ENCODE measurements around the gene HOXA3.

HOXA3 gene

DNA sequence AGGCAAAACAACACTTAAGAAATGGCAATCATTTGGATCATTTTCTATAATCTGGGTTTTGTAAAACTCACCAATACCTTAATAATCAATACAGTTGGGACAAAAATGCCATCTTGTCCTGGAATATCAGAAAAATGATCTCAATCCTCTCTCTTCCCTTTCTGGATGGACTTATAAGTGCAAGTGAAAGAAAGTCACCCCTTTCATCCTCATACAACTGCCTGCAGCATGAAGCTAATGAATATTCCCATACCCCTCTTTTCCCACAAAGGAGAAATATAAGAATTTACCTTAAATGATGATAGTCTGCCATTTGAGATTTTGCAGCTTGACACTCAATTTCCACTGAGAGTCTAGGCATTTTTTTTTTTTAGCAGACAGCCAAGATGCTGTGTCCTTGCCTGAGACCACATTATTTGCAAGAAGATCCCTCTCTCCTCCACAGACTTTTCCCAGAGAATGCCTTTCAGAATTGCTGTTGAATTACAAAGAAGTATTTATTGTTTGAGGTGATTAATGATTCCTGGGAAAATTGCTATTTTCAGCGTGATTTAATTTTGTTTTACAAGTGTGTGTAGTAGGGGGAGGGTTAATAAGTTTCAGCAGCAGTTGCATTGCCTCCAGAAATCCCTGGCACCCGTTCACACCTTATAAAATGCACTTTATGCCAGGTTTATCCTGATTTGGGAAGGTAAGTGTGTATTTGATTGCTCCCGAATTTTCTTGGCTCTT, 25.6 kb downstream of the HOXA3 start:
- DNase-seq: no peak

DNA sequence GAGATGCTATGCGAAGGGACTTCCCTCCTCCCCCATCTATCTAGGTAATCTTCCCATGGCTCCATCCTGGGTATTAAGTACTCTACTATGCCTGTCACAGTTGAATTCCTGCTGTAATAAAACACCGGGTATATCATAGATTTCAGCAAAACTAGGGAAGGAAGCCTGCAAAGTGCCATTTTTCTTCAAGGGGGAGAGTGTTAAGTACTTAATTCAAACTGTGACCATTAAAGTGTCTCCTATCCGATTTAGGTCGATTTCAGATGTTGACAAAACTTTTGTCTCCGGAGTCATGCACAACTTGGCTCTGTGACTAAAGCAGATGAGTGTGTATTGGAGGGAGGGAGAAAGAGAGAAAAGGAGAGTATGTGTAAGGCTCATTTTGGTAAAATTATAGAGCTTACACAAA, 26.4 kb downstream of the HOXA3 start:
- DNase-seq: no peak

DNA sequence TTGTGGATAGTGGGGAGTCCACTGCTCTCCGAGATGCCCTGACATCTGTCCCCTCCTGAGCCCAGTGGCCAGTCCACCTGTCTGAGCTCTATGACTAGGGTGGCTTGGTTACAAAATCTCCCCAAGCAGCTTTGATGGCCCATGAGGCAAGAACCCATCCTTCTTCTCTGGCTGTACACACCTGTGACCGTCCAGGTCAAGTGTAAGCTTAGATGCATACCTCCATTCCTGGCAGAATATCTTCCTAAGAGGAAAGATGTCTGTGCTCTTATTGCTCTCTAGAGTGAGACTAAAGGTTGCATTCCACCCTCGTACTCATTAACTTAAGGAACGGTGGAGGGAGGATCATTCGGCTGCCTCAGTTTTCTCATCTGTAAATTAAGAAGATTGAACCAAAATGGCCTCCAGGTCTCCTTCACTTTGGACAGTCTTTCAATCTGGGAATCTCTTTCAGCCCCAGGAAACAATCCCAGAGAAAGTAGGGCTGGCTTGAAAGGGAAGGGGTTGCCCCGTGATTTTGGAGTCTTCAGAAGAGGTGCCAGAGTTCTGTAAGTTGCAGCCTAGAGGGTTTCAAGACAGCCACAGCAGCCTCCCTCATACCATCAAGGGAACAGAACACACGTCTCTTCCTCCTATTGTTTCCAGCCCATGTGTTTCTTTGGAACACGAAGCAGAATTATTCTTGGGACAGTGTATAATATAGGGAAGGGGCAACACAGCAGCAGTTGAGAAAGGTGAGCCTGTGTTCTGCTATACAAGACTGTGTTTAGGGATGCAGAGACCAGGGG, 27.3 kb downstream of the HOXA3 start:
- no peak for DNase-seq

DNA sequence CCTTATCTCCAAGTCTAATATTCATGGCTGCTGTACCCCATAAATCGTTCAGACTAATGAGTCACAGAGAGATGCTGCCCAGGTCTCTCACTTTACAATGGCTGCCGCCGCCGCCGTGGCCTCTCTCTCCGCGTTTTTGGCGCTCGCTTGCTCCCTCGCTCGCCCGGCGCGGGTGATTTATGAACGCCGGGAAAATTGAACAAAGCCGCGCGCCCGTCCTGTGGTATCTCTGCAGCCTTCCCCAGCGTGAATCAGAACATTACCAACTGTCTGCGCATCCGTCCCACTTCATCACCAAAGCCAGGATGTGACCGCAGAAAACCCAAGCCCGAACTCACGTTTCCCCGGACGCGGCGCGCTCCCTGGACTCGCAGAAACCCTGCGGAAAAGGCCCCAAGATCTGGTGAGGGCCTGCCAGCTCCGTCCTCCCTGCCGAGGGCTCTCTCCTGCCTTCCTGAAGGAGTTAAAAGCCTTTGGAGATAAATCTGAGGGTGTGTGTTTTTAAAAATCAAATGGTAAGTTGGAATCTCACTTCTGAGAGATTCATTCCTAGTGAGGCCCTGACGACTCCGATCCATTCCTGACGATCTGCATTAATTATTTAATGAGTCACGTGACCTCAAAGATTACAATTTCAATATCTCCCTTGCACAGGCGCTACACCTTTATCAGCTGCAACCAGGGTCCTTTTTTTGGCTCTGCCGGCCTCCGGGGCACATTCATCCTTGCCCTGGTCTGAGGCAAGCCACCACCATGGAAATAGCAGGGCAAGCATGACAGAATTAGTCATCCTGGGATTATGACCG, 28.1 kb downstream of the HOXA3 start:
- DNase-seq: no peak

DNA sequence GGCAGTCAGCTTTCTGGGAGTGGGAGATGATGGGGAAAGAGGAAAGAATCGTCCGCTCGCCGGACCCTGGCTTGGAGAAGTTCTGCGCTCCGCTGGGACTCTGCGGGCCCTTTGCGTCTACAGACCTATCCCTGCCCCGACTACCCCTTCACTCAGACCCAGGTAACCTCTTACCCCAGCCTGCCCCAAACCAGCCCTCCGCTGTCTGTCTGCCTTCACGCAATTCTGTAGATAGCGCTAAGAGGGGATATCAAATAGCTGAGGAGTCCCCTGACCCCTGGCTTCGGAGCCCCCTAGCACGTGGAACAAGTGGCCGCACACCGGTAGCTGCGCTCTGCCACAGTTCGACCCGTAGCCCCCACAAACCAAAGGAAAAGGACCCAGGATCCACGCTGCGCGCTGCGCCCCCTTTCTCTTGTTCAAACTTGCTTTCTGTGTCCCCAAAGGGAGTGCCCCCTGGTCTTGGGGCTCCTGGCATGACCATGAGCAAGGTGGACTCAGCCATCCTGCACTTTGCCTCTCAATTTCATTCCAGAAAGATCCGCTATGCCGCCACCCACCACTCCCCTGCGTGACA, 28.8 kb downstream of the HOXA3 start:
- DNase-seq: no peak

DNA sequence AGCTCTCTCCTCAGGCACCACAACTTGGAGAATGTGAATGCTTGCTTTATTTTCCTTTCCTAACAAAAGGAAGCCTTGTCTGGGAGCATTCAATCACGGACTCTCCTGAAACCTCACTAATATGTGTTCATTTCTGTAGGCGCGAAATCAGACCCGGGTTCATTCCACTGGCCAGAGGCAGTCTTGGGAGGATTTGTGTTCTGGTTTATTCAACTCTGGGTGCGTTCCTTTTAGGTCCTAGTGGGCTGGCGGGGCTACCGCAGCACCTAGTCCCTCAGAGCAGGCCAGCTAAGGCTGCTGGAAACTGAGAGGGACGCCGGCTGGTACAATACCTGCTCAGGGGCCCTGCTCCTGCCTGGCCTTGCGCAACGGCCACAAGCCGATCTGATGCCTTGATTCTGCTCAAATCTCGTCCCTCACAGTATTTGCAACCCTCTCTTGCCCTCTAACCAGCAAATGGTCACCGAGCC, 29.3 kb downstream of the HOXA3 start:
- DNase-seq: no peak

DNA sequence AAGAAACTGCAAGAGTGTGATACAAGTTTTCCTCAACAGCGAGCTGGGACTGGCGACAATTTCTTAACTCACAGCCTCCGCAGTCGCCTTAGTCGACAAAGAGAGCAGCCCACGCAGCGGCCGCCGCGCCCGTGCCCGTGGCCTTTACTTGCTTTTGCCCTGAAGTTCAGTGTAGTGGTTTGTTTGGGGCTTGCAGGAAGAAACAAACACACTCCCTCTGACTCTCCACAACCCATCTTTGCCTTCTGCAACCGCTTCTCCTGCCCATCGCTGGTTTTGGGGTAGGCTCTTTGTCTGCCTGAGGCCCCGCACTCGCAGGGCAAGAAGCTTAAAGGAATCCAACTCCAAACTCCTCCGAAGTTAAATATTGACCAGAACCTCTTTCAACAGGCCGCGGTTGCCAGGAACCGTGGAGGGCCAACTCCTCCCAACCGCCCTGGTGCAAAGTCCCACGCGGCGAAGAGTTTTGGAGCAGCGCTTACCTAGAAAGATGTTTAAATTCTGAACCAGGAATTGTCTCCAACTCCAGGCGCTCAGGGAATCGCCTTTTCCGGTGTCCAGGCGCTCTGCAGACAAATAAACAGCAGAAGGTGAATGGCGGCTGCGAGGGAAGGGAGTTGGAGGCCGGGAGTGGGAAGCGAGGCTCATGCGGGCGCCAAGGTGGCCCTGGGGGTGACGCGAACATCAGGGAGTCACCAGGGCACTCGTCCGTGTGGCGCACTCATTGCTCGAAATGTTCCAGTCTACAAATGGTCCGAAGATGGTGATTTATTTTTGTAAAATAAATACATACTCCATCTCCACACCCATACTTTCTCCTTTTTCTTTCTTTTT, 30.1 kb downstream of the HOXA3 start:
- no peak for DNase-seq

DNA sequence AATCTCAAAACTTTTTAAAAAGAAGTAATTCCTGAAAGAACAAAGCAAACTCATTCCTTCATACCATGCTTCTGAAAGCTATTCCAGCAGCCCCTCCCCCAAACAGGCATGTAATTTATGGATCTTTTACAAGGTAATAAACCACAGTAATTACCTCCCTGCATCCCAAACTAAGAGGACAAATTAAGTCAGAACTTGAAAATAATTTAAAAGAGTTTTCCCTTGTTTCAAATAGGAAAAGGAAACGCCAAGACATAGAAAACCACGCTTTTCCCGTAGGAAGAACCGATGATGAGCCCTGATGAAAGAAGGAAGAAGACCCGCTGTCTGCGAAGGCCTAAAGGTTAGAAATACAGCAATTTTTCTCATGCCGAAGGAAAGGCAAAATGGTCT, 30.7 kb downstream of the HOXA3 start:
- no peak for DNase-seq

DNA sequence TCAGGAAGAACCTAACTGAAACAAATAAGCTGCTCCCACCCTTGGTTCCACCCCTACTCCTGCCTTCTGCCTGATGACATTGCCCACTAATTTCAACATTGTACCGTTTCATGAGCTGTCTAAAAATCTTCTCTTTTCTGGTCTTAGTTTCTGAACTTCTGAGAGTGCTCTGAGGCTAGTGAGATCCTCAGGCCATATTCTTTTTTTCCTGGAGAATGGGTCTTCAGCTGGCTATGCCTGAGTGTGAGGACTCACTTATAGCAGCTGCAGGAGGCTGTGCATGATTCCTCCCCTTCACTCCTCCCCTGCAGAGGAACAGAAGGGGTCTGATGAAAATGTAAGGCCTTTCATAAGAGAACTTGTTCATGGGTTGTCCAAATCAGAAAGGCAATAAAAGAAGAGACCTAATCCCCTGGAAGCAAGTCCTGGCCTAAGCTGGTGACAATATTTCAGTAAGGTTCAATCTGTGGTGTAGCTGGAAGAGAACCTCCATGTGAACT, 32.9 kb downstream of the HOXA3 start:
- DNase-seq: no peak

DNA sequence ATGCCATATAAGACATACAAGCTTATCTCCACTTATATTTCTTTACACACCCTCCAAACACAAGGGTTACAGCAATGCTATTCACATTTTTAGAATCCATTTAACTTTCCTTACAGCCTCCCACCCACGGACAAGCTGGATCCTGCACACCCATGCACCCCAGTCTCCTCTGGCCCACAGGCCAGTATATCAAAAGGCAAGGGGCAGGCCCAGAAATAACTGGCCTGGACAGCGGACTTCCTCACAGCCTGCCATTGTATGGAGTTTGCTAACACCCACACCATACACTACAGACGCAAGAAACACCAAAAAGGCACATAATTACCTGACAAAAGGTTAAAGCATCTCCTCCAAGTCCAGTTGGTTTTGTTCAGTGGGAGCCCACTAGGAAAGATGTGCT, 33.8 kb downstream of the HOXA3 start:
- no peak for DNase-seq

DNA sequence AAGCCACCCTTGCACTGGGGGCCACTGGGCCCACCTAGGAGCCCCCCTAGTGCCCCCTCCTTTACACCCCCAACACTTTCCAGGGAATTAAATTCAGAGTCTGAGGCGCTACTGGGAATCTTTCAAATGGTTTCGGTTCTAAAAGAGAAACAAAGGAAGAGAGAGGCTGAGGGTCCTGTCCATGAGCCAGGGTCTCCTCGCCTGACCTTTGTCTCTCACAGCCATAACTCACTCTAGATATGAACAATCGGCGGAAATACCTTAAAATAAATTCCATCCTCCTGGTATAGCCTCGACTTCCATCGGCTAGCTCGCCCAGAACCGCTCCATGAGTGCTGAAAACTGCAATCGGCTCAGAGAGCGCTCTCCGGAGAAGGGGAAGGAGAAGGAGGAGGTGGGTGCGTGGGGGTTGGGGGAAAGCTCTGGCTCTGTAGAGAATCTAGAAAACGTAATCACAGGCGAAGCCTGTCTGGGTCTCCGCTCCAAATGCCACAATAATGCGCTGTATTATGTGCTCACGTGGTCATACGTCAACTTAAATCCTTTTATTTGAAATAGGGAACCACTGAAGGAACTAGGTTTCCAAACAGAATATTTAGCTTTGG, 34.4 kb downstream of the HOXA3 start:
- no peak for DNase-seq

DNA sequence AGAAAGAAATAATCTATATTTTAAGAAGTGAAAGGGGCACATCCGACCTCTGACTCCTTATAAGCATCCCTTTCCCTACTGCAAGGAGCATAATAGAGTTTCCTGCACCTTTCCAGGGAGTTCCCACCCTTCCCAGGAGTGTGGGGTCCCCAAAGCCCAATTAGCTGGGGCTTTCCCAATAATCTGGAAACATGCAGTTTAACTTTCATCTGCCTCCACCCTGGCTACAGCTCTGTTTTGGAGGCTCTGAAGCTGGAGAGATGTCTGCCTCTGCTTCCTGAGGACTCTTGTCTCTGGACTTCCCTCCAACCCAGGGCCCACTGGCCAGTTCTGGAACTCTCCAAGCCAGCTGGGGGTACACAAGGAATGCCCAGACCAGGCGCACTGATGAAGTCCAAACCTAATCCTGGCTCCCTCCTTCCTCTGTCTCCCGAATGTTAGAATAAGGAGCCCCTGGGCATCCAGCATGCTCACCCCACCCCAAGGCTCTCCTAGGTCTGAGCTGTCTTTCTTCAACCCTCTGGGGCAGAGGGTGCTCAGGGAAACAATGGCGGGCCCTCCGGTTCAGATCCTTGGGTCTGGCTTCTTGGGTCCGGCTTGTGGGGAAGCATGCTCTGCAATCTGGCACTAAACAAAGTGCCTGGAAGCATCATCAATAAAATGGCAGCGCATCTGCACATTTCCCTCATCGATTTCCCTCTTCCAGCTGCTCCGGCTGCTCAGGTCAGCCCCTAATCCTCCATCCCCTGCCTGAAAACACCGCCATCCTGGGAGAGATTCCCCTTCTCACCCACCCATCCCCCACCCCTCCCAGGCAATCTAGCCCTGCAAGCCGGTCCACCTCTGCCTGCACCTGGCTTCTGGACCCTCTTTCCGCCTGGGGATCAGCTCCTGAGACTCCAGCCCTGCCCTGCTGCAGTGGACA, 35.2 kb downstream of the HOXA3 start:
- no peak for DNase-seq

DNA sequence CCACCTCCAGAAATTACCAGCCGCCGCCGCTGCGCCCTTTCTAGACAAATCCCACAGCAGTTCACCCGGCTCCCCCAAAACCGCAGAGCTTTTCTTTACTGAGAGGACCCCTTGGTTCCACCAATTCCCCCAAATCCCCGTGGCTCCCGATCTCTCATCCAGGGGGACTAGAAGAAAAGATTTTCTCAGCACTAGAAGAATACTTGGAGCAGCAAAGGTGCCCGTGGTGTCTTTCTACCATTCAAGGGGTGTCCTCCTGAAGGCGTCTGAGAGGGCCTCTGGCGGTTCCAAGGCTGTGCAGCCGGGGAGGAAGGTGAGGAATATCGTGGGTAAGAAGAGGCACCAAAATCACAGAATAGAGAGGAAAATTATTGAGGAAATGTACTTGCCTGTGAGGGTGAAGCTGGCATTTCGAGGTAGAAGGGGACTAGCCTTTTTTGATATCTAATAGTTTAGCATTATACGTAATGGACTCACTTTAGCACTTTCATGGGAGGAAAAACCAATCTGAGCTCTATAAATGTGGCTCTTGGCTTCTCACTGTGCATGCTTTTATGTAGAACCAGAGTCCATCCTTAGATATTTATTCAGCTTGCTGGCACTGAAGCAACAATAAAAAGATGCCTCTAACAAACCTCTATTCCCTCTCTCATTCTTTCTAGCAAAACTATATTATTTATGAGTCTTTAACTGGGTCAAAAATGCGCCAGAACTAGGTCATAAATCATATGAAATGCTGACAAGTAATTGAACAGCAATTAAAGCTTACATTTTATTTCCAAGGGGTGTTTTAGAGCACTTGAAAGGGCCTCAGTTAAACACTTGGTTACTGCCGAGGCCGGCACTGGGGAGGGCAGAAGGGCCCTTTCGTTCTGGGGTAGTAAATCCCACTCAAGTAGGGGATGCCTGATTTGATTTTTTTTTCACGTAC, 36.1 kb downstream of the HOXA3 start:
- no peak for DNase-seq

DNA sequence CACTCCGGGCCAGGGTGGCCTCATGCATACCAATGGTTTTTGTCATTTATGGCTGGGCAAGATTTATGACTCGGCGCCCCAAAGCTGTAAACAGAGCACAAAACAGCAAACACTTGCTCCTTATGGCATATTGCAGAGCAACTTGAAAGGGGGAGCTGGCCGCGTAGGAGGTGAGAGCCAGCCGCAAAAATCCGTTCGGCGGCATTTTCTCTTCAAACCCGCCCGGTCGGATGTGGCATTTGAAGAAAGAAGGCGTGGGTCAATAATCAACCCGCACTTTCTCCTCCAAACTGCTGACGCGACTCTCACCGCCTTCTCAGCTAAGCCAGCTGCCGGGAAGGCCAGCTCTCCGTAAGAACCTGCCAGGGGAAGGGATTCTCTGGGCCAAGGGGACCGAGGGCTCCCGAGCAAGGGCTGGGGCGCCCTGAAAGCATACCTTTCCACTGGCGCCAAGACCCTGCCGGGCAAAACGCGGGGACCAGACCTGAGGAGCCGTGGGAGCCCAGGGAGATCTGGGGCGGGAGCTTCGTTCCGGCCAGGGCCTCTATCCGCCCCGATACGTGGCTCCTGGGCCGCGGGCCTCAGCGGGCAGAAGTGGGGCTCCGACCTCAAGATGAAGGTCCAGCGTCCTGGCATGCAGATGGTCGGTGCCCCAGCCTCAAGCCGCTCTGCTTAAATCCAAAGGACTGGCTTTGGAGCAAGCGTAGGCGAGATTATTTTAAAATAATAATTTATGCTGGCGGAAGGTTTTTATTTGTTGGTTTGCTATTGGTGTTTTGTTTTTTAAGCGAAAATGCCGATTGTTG, 37.0 kb downstream of the HOXA3 start:
- no peak for DNase-seq

DNA sequence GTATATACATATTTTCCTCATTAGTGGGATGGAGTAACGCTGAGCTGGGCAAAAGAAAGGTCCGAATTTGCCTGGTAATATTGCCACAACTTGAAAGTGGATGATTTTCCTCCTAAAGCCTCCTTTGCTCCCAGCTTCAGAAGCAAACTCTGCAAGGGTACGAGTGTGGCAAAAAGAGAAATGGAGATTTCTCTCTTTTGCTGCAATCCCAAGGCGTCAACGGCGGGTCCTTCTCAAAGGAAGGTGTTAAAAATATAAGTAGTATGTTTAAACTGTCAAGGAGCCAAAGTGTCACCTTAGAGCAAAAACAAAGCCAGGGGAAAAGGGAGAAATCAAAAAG, 37.5 kb downstream of the HOXA3 start:
- no peak for DNase-seq

DNA sequence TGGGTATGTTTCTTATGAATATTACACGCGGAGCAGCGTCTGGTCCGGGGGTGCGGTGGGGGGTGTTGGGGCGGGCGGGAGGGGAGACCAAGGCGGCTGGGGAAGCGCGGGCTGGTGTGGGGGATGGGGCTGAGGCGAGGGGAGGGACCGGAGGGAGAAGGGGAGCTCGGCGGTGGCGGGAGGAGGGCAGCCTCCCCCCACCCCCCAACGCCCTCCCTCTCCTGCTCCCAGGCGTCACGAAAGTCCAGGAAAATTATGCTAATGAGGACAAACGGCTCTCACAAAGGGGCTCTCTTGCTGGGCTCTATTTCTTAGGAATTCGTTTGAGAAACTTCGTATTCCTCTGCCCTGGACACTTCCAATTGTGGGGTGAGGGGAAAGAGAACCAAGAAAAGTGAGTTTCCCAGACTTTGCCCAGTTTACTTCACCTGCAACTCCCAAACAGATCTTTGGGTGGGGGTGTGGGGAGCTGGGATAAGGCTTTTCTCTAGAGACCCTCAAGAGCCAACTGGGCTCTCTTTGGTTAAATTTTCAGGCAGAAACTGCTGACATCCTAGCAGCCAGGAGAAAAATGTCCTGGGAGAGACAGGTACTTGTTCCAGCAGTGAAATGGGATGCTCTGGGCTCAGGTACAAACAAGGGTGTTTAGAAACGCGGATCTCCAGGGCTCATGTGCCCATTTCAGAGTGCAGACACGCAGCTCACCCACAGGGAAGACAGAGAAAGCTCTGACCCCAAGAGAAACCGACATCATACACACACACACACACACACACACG, 38.2 kb downstream of the HOXA3 start:
- no peak for DNase-seq

Measured in OCI-M1 (cell line).